Forelimb muscle (tissue), 1 donor: ENCODE results near the gene ZSCAN2. TPM values are rescaled to one million over a fixed set of nuclear protein-coding genes. Genes with fewer than 3 reads are reported as not detected.
A peak's percentile ranks its signal among the peaks of the same experiment; 100 is the strongest.
"Not testable (repeated sequence)": the region's sequence is repeated elsewhere in the genome, so short reads cannot be mapped to it uniquely, and the experiment has no call there.

Experiments
- DNase-seq: peaks from one replicate; pipeline ENCODE4 v3.0.0-alpha.2; 2013; ENCODE audit warnings: low read depth
- polyA plus RNA-seq: library from polyadenylated mRNA; unstranded; fragments of 120-200 nt; gene quantifications from one replicate; pipeline ENCODE4 v1.2.1, GENCODE V29; 2013; ENCODE audit not compliant: insufficient read length

The ZSCAN2 gene
- 11.7 TPM for polyA plus RNA-seq

- DNase-seq: peak; percentile 87
These were observed at the start of gene ZSCAN2 for GRCh38 chr15:84600687-84601554. ZSCAN2 (plus strand) TSS chr15:84601009; CDS start chr15:84603928, 2,919 bp downstream.

GRCh38 chr15:84551624-84552023 is 49.2 kb upstream of the ZSCAN2 start:
- DNase-seq: not testable (repeated sequence)

GRCh38 chr15:84552896-84553295 is 47.9 kb upstream of the ZSCAN2 start:
- DNase-seq: no peak

GRCh38 chr15:84556690-84557089 is 44.1 kb upstream of the ZSCAN2 start:
- not testable (repeated sequence) for DNase-seq

- not testable (repeated sequence) for DNase-seq
These were observed 32.8 kb upstream of the ZSCAN2 start for GRCh38 chr15:84568021-84568420.

- no peak for DNase-seq
These were observed 30.6 kb upstream of the ZSCAN2 start for GRCh38 chr15:84570164-84570735.

- no peak for DNase-seq
These were observed 28.6 kb upstream of the ZSCAN2 start for GRCh38 chr15:84572231-84572630.

GRCh38 chr15:84575493-84575892 is 25.3 kb upstream of the ZSCAN2 start:
- no peak for DNase-seq

GRCh38 chr15:84577891-84578290 is 22.9 kb upstream of the ZSCAN2 start:
- DNase-seq: not testable (repeated sequence)

GRCh38 chr15:84579261-84579721 is 21.5 kb upstream of the ZSCAN2 start:
- DNase-seq: not testable (repeated sequence)

- not testable (repeated sequence) for DNase-seq
These were observed 19.0 kb upstream of the ZSCAN2 start for GRCh38 chr15:84581676-84582428.

- no peak for DNase-seq
These were observed 18.1 kb upstream of the ZSCAN2 start for GRCh38 chr15:84582583-84583157.

- not testable (repeated sequence) for DNase-seq
These were observed 16.9 kb upstream of the ZSCAN2 start for GRCh38 chr15:84583921-84584320.

GRCh38 chr15:84586696-84587095 is 14.1 kb upstream of the ZSCAN2 start:
- no peak for DNase-seq

- peak; percentile 43 for DNase-seq
These were observed 12.5 kb upstream of the ZSCAN2 start for GRCh38 chr15:84588053-84588874.

- no peak for DNase-seq
These were observed 10.4 kb upstream of the ZSCAN2 start for GRCh38 chr15:84590406-84590805.

- DNase-seq: no peak
These were observed 9.0 kb upstream of the ZSCAN2 start for GRCh38 chr15:84591815-84592214.

GRCh38 chr15:84594617-84595290 is 6.1 kb upstream of the ZSCAN2 start:
- no peak for DNase-seq

- DNase-seq: no peak
These were observed 5.1 kb upstream of the ZSCAN2 start for GRCh38 chr15:84595660-84596059.

- no peak for DNase-seq
These were observed 3.5 kb upstream of the ZSCAN2 start for GRCh38 chr15:84597296-84597695.
